ENCODE measurements around the gene TMEM86B. TPM values are rescaled to one million over a fixed set of nuclear protein-coding genes. Genes with fewer than 3 reads are reported as not detected.
"Not testable (repeated sequence)": the region's sequence is repeated elsewhere in the genome, so short reads cannot be mapped to it uniquely, and the experiment has no call there.

Gene TMEM86B
- total RNA-seq, 1 donor from 2014 or later = 0.53 TPM

DNA sequence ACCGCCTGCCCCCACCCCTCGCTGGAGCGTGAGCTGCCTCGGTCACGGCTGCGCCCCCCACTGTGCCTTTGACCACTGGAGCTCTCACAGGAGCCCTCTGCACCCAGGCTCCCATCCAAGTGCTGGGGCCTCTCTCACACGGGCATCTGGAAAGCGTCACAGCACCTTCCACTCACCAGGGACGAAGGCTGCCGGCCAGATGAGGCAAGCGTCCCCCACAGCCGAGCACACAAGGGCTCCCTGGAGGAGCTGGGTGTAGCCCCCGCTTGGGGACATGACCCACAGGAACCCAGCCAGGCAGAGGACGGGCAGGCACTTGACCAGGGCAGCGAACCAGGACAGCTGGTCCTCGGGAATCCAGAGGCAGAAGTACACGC, 560 bp downstream of the TMEM86B start:
- peaks cover 17% of the 10 kb centered on the region for H3K36me3 ChIP-seq (ENCODE audit: control insufficient read depth, insufficient read depth, low read length)
- FAIRE-seq (no peak), DNase-seq (ENCODE audit: low read depth) (no peak)
- H3K27me3 ChIP-seq (ENCODE audit: control insufficient read depth, insufficient read depth, low read length) = no peaks in the 10 kb centered on the region
- no peak overlapping the region for H3K4me3 ChIP-seq (ENCODE audit: low read depth, low read length)
- TF ChIP-seq, protein P1, sequence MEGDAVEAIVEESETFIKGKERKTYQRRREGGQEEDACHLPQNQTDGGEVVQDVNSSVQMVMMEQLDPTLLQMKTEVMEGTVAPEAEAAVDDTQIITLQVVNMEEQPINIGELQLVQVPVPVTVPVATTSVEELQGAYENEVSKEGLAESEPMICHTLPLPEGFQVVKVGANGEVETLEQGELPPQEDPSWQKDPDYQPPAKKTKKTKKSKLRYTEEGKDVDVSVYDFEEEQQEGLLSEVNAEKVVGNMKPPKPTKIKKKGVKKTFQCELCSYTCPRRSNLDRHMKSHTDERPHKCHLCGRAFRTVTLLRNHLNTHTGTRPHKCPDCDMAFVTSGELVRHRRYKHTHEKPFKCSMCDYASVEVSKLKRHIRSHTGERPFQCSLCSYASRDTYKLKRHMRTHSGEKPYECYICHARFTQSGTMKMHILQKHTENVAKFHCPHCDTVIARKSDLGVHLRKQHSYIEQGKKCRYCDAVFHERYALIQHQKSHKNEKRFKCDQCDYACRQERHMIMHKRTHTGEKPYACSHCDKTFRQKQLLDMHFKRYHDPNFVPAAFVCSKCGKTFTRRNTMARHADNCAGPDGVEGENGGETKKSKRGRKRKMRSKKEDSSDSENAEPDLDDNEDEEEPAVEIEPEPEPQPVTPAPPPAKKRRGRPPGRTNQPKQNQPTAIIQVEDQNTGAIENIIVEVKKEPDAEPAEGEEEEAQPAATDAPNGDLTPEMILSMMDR (IDR thresholded peaks at IDR 0.05; ENCODE audit: insufficient read depth, low read length, severe bottlenecking) = no peak

DNA sequence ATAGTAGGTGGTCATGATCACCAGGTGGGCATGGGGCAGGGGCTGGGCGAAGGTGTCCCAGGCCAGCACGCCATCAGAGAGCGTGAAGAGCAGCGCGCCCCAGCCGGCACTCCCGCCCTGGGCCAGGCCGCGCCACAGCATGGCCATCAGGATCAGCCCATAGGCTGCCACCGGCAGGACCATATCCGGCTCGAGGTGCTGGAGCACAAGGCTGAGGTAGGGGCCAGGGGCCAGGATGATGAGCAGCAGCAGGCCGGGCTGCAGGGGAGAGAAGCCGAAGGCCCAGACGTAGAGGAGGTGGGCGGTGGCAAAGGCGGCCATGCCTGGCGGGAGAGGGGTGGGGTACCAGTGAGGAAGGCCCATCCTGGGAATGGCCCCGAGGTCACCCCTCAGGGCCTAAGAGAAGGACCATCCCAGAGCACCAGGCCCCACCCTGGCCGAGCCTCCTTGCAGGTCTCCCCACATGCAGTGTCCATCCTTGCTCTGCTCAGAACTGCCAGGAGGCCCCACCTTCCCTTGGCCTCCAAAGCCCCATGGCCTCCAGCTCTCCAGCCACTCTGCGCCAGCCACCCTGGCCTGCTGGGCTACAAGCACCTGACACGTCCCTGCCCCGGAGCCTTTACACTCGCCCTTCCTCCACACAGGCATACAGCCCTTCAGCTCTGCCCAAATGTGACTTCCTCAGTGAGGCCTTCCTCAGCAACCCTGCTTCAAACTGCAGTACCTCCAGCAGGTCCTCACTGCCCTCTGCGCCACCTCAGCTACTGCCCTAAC, 1.1 kb downstream of the TMEM86B start:
- TF ChIP-seq, protein P1 (IDR thresholded peaks at IDR 0.05; ENCODE audit: insufficient read depth, low read length, severe bottlenecking) = no peak
- FAIRE-seq (no peak), DNase-seq (ENCODE audit: low read depth) (no peak)
- Histone ChIP-seq H3K4me3 (ENCODE audit: low read depth, low read length) (no peak overlapping the region), H3K36me3 (ENCODE audit: control insufficient read depth, insufficient read depth, low read length) (peaks cover 17% of the 10 kb centered on the region), H3K27me3 (ENCODE audit: control insufficient read depth, insufficient read depth, low read length) (no peaks in the 10 kb centered on the region)

DNA sequence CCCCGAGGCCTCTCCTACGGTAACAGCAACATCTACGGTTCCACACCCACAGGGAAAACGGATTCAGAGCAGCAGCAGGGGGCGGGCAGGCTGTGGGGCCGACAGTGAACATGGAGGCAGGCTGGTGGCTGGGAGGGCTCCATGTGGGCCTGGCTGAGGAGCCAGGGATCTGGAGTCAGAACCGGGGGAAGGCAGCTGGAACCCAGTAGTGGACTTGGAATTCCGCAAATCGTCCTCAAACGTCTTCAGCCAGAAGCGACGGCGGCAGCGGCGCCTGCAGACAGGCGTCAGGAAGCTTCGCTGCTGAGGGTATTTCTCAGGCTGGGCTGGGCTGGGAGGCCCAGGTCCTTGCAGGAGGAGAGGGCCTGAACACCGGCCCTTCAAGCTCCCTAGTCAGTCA, 1.8 kb downstream of the TMEM86B start:
- no peaks in the 10 kb centered on the region for H3K27me3 ChIP-seq (ENCODE audit: control insufficient read depth, insufficient read depth, low read length)
- TF ChIP-seq, protein P1 (IDR thresholded peaks at IDR 0.05; ENCODE audit: insufficient read depth, low read length, severe bottlenecking) = no peak
- H3K4me3 ChIP-seq (ENCODE audit: low read depth, low read length) = no peak overlapping the region
- DNase-seq (ENCODE audit: low read depth) = no peak
- FAIRE-seq = no peak
- peaks cover 15% of the 10 kb centered on the region for H3K36me3 ChIP-seq (ENCODE audit: control insufficient read depth, insufficient read depth, low read length)

DNA sequence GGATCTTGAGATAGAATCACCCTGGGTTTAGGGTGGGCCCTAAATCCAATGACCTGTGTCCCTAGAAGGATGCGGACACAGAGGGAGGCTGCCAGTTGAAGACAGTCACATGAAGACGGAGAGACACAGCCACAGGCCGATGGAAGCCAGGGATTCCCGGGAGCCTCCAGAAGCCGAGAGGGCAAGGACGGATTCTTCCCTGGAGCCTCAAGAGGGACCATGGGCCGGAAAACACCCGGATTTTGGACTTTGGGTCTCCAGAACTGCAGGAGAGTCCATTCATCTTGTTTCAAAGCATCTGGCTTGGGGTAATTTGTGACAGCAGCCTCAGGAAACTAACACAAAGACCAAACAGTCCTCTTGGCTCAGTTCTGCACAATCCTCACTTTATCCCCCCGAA, 2.3 kb downstream of the TMEM86B start:
- TF ChIP-seq, protein P1 (IDR thresholded peaks at IDR 0.05; ENCODE audit: insufficient read depth, low read length, severe bottlenecking) = no peak
- no peaks in the 10 kb centered on the region for H3K27me3 ChIP-seq (ENCODE audit: control insufficient read depth, insufficient read depth, low read length)
- no peak overlapping the region for H3K4me3 ChIP-seq (ENCODE audit: low read depth, low read length)
- DNase-seq (ENCODE audit: low read depth) (no peak), FAIRE-seq (no peak)
- peaks cover 14% of the 10 kb centered on the region for H3K36me3 ChIP-seq (ENCODE audit: control insufficient read depth, insufficient read depth, low read length)

DNA sequence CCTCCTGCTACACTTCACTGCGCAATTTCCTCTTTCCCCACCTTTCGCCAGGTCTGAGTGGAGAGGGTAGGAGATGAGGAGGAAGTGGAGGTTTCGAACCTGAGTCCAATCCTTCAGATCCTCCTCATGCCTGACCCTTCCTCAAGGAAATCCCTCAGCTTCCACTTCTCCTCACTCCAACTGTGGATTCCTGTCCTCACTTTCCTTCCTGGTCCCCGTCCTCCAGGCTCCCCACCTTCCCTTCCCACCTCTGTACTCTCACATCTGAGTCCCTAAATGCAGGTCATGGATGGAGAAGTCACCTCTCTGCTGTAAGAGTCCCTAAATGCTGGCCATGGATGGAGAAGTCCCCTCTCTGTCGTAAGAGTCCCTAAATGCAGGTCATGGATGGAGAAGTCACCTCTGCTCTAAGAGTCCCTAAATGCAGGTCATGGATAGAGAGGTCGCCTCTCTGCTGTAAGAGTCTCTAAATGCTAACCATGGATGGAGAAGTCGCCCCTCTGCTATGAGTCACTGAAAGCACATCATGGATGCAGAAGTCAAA, 3.1 kb downstream of the TMEM86B start:
- no peaks in the 10 kb centered on the region for H3K27me3 ChIP-seq (ENCODE audit: control insufficient read depth, insufficient read depth, low read length)
- DNase-seq (ENCODE audit: low read depth) (no peak), FAIRE-seq (no peak)
- peaks cover 11% of the 10 kb centered on the region for H3K36me3 ChIP-seq (ENCODE audit: control insufficient read depth, insufficient read depth, low read length)
- H3K4me3 ChIP-seq (ENCODE audit: low read depth, low read length) = no peak overlapping the region
- TF ChIP-seq, protein P1 (IDR thresholded peaks at IDR 0.05; ENCODE audit: insufficient read depth, low read length, severe bottlenecking) = no peak

DNA sequence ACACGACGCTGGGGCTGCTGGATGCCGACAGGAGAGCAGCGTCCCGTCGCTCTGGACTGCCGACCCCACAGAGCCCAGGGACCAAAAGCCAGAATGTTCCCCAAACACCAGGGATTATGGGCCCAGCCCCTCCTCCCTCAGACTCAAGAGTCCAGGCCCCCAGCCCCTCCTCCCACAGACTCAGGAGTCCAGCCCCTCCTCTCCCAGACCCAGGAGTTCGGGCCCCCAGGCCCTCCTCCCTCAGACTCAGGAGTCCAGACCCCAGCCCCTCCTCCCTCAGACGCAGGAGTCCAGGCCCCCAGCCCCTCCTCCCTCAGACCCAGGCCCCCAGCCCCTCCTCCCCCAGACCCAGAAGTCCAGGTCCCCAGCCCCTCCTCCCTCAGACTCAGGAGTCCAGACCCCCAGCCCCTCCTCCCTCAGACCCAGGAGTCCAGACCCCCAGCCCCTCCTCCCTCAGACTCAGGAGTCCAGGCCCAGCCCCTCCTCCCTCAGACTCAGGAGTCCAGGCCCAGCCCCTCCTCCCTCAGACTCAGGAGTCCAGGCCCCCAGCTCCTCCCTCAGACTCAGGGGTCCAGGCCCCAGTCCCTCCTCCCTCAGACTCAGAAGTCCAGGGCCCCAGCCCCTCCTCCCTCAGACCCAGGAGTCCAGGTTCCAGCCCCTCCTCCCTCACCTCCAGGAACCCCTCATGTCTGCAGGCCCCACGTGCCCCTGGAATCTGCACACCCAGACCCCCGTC, 3.7 kb downstream of the TMEM86B start:
- not testable (repeated sequence) for FAIRE-seq; DNase-seq (ENCODE audit: low read depth); H3K27me3 ChIP-seq (ENCODE audit: control insufficient read depth, insufficient read depth, low read length); H3K4me3 ChIP-seq (ENCODE audit: low read depth, low read length)
- H3K36me3 ChIP-seq (ENCODE audit: control insufficient read depth, insufficient read depth, low read length) = peaks cover 11% of the 10 kb centered on the region
